Keratinocyte (primary cell): ENCODE data around the gene DGKI.

Experiments used
- EZH2 ChIP-seq: IDR thresholded peaks from one replicate; pipeline ENCODE4 v1.6.1; 2012; ENCODE audit warnings: inconsistent platforms, mild to moderate bottlenecking, low read length, moderate library complexity
- TF ChIP-seq, protein P1 (sequence below), 3 experiments: IDR thresholded peaks in 1 of 3; conservative IDR thresholded peaks in 1 of 3; optimal IDR thresholded peaks in 1 of 3; 2 replicates in 2 of 3; 3 replicates in 1 of 3; pipeline versions ENCODE3 to v1.5.1; 2011; ENCODE audit warnings: low read length in 3 of 3, mild to moderate bottlenecking in 3 of 3, moderate library complexity in 2 of 3, control low read depth in 1 of 3, inconsistent platforms in 1 of 3; ENCODE audit not compliant: insufficient read depth in 2 of 3; ENCODE audit errors: extremely low read depth in 1 of 3

DNA sequence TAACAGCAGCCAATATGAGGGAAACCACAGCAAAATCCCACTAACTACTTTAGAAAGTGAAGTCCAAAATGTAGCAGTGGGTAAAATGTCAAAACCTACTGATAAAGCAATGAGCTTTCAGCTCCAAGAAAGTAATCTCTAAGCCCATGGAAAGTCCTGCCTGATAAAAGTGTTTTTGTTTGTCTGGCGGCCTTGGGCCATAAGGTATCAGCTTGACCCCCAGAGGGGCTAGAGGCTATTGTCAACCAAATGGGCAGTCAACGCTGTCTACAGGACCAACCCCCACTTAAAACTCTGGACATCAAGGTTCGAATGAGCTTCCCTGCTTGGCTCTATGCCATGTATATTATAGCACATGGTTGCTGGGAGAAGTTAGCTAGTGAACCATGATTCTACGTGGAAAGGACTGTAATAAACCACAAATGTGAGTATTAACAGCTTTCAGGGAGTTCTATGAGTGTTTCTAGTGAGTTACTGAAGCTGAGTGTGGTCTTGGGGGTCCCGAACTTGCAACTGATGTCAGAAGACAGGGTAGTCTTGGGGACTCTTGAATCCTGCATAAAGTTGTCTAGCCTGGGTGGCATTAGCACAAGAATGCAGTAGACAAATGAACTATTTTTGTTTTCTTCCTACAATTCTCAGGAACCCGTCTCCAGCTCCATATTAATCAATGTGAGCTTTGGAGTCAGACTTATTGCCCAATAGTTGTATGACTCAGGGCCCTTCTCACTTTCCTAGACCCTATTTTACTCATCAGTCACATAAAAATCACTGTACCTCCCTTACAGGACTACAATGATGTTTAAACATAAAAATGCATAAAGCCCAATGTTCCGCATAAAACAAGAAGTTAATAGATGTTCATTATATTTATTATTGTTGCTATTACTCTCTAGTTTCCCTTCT lies 164.9 kb downstream of the DGKI start:
- TF ChIP-seq, protein P1, sequence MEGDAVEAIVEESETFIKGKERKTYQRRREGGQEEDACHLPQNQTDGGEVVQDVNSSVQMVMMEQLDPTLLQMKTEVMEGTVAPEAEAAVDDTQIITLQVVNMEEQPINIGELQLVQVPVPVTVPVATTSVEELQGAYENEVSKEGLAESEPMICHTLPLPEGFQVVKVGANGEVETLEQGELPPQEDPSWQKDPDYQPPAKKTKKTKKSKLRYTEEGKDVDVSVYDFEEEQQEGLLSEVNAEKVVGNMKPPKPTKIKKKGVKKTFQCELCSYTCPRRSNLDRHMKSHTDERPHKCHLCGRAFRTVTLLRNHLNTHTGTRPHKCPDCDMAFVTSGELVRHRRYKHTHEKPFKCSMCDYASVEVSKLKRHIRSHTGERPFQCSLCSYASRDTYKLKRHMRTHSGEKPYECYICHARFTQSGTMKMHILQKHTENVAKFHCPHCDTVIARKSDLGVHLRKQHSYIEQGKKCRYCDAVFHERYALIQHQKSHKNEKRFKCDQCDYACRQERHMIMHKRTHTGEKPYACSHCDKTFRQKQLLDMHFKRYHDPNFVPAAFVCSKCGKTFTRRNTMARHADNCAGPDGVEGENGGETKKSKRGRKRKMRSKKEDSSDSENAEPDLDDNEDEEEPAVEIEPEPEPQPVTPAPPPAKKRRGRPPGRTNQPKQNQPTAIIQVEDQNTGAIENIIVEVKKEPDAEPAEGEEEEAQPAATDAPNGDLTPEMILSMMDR (optimal IDR thresholded peaks at IDR 0.05 in 1 of 3, IDR thresholded peaks at IDR 0.05 in 1 of 3, conservative IDR thresholded peaks at IDR 0.05 in 1 of 3; ENCODE audit: extremely low read depth in 1 of 3, insufficient read depth in 2 of 3, low read length in 3 of 3) = no peak
- TF ChIP-seq EZH2 = no peak
